HL-60/S4 treated with phorbol 12-myristate 13-acetate at 8.2 ng/mL for 4 days and 3 days (cell line): ENCODE data around the gene LUZP1.
"Not testable (repeated sequence)": the region's sequence is repeated elsewhere in the genome, so short reads cannot be mapped to it uniquely, and the experiment has no call there.

Source experiments
- in situ Hi-C: fragments of 300-500 bp; cut with MboI; formaldehyde crosslinking; loops from 2 replicates; pipeline ENCODE4 v1.15.0; 2022; ENCODE audit warnings: low sequenced_read_pairs

LUZP1 gene

DNA sequence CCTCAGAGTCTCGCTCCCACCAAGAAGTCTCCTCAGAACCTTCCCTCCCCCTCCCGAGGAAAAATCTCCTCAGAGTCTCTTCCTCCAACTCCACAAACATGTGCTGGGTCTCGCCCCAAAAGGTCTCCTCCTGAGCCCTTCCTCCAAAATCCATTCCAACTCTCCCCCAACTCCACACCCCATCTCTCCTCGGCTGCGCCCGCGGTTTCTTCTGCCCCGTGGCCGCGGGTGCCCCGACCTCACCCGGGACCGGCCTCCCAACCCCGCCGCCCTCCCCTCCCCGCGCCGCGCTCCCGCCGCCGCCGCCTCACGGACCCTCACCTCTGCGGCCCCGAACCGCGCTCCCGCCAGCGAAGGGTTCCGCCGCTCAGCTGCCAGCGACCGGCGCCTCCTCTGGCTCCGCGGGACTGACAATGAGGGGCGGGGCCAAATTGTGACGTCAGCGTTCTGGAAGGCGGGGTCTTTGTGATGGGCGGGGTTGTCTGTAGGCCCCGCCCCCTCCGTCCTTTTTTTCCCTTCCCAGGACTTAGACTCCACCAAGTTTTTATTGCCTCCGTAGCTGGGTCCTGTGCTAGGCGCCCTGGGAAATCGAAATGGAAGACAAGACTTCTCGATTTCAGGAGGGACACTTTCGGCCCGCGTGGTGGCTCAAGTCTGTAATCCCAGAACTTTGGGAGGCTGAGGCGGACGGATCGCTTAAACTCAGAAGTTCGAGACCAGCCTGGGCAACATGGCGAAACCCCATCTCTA, at the start of gene LUZP1:
Gene LUZP1, minus strand, starts transcription at position 412 of the 750 bp plus-strand sequence.
- in situ Hi-C loops: no loop called here

DNA sequence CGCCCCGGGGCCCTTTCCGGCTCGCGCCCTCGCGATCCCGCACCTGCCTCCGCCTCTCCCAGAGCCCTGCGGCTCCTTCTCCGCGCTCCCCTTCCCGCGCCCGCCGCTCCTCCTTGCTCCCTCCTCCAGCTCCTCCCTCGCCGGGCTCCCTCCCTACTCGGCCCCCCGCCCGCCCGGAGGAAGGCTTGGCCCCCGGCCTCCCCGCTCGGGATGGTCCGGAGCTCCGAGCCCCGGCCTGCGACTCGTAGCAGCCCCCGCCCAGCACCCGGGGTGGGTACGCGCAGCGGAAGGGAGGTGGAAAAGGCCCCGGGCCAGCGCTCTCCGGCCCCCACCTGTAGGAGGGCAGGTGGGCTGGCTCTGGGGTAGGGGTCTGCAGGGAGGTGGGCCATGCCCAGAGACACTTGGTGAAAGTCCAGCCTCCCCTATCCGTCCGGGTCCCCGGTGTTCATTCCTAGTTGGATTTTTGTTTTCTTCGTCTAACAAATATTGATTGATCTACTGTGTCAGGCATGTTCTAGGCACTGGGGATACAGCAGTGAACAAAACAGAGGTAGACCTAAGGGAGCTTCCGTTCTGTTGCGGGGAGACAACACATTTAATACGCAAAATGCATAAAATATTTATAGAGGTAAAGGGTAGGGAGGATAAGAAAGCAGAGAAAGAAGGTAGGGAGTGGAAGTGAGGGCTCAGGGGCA, 48.9 kb upstream of the LUZP1 start, which contains the start of gene HTR1D:
Gene HTR1D, minus strand, starts transcription at position 82 of the 695 bp plus-strand sequence. CDS start 23,283 bp downstream, outside the sequence.
- in situ Hi-C loops: no loop called here

DNA sequence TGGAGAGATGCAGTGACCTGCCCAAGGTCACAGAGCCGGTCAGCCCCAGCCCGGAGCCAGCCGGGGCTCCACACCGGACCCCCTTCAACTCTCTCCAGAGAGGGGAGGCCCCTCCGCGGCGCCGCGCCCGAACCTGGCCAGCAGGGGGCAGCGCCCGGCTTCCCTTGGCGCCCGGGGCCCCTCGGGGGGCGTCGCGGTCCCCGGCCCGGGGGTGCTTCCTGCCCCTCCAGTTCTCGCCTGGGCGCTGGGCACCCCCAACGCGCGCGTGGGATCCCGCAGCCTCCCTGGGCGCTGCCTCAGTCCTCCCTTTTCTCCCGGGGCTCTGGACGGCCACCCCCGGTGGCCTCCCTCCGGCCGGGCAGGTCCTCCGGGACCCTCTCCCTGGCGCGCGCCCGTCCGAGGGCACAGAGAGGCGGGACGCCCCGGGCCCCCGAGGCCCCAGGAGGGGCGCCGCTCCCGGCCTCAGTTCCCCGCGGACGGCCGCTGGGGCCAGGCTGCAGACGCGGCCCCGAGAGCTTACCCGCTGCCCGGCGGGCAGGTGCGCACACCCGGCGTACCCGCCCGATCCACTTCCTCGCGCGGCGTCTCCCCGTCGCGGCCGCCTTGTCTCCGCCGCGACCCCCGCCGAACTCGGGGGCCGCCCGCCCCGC, 48.2 kb upstream of the LUZP1 start:
- in situ Hi-C loops: no loop called here

DNA sequence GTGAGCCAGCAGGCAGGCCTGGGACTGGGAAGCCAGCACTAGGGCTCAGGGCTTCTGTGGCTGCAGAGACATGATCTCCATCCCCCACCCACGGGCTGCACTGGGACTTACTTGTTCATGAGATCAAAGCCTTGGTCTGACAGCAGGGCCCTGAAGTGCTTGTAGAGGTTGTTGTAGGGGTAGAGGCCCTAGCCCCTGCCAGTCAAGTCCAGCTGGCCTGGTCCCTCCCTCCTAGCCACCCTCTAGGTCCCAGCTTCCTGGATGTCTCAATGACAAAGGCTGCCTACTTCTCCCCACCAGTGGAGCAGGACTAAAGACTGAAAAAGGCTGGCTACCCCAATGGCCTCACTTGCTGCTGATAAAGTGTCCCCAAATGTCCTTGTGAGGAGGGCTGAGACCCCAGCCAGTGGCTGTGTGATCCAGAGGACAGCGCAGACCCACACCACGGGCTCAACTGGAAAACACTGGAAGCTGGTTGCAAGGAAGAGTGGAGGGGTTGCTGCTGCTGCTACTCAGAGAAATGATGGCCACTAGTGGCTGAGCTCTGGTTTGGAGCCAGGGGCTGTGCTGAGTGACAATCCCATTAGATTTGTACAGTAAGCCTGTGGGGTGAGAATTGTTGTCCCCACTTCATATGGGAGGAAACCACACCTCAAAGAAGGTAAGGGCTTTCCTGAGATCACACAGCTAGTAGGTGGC, 47.2 kb upstream of the LUZP1 start:
- in situ Hi-C loops: no loop called here

DNA sequence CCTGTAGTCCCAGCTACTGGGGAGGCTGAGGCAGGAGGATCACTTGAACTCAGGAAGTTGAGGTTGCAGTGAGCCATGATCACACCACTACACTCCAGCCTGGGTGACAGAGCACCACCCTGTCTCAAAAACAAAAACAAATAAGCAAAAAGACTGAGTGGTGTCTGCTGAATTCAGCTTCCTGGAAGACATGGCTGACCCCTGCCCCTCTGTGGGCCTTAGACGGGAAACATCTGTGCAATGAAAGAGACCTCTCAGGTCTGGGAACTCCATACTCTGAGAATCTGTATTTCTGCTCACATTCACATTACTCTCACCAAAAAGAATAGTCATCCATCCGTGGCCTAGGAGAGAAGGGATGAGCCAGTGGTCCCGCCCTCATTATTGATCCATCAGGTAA, 46.6 kb upstream of the LUZP1 start:
- in situ Hi-C loops: no loop called here

DNA sequence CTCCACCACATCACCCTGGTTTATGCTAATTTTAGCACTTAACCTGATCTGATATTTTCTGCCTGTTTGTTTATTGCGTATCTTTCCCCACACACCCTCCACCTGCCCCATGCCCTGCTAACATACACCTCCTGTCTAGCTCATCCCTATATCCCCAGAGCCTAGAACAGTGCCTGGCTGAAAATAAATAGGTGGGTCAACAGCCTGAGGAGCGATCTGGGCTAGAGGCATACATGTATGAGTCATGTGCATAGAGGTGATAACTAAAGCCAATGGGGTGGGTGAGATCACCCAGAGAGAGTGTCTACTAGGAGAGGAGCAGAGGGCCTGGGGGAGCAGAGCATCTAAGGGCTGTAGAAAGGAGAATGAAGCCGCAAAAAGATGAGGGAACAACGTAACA, 46.0 kb upstream of the LUZP1 start:
- in situ Hi-C loops: no loop called here

DNA sequence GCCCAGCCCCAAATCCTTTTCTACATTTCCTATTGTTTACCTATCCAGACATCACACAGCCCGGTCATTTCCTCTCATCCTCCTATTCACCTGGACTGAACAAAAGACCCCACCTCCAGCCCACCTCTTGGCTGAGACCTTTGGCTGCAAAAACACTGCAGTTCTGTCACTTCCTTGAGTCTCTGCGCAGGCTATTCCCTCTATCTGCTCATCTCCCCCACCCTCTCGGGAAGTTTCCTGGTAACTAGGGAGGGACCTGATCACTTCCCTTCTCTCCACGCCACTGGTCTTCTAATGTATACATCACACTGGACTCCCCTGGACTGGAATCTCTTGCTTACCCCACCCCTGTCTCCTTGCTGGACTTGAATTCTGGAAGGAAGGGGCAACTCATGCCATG, 43.3 kb upstream of the LUZP1 start:
- in situ Hi-C loops: no loop called here

DNA sequence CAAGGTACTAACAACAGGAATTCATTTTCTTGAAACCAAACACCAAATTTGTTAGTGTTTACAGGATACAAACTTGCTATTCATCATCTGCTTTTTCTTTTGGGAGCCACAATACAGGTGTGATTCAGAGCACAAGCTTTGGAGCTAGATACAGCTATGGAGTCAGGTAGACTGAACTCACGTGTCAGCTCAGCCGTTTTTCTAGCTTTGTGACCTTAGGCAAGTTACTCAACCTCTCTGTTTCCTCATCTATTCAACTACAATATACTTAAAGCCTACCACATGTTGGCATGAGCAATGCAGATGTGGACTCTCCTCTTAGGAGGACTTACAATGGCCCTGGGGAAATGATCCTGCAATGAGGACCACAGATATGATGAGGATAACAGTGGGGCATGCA, 42.3 kb upstream of the LUZP1 start:
- in situ Hi-C loops: no loop called here

DNA sequence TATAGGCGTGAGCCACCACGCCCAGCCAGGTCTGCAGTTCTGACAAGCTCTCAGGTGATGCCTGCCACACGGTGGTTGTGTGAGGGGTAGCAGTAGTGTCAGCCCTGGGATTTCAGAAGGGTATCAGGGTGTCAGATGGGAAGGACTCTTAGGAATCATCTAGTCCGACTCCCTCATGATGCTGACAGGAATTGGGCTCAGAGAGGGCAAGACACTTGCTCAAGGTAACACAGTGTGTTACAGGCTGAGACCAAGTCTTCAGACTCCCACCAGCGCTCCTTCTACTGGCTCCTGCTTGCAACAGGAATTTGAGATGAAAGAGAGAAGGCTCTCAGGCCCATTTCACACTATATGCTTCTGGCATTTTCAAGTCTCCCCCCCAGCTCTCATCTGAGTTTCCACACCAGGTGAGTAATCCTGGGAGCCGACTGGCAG, 41.7 kb upstream of the LUZP1 start:
- in situ Hi-C loops: no loop called here

DNA sequence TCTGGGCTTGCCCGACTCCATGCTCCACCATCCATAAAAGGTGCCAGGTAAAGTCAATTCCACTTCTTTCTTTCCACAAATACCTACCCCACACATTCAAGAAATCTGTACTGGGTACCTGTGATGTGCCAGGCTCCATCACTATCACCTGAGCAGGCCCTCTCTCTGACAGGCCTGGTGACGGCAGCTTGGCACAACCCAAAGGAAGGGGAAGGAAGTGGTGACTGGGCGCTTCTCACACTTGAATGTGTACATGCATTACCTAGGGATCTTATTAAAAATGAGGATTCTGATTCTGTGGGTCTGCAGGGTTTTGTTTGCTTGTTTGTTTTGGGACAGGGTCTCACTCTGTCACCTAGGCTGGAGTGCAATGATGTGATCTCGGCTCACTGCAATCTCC, 41.1 kb upstream of the LUZP1 start:
- in situ Hi-C loops: no loop called here

DNA sequence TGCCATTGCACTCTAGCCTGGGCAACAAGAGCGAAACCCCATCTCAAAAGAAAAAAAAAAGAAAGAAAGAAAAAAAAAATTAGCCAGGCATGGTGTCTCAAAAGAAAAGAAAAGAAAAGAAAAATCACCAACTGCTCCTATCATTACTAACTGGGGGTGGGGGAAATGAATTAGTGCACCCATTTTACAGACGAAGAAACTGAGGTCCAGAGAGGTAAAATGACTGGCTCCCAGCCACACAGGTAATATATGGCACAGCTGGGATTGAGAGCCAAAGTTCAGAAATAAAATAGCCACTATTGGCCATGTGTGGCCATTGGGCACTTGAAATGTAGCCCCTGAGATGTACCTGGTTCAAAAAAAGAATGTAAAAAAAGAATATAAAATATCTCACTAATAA, 39.9 kb upstream of the LUZP1 start:
- in situ Hi-C loops: no loop called here

DNA sequence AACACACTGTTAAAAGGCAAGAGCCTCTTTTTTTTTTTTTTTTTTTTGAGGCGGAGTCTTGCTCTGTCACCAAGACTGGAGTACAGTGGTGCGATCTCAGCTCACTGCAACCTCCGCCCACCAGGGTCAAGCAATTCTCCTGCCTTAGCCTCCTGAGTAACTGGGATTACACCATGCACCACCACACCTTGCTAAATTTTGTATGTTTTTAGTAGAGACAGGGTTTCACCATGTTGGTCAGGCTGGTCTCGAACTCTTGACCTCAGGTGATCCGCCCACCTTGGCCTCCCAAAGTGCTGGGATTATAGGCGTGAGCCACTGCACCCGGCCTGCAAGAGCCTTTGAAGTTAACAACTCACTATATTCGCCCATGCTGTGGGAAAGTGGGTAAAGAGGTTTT, 39.1 kb upstream of the LUZP1 start:
- in situ Hi-C loops: not testable (repeated sequence)

DNA sequence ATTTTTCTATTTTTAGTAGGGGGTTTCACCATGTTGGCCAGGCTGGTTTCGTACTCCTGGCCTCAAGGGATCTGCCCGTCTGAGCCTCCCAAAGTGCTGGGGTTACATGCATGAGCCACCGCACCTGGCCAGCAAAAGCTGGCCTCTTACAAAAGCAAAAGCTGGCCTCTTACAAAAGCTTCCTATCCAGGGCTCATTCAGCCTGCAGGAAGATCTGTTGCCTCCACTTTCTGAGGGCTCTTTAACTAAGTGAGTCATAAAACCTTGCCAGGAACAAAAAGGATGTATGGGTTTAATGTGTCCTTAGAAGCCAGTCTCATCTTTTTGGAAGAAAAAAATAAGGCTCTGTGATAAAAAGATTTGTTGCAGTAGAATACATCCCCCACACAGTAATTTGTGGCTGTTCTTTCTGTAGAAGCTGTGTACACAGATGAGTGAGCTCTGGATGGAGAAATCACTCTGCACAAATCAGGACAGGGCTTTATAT, 33.6 kb upstream of the LUZP1 start:
- in situ Hi-C loops: no loop called here

DNA sequence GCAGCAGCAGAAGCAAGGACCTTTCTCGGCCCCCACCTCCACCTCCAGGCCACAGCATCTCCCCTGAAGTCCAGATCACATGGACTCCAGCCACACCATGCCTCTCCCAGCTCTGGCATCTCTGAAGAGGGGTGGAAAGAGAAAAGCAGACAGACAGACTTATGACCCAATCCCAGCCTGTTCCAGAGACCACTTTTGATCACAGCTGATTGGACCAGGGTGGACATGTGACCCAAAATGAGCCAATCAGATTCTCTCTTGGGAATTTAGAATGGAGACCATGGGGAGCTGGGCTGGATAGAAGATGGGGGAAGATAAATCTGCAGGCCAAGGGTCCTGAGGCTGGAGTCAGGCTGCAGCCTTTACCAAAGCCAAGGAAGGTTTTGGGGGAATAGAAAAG, 32.2 kb upstream of the LUZP1 start:
- in situ Hi-C loops: no loop called here

DNA sequence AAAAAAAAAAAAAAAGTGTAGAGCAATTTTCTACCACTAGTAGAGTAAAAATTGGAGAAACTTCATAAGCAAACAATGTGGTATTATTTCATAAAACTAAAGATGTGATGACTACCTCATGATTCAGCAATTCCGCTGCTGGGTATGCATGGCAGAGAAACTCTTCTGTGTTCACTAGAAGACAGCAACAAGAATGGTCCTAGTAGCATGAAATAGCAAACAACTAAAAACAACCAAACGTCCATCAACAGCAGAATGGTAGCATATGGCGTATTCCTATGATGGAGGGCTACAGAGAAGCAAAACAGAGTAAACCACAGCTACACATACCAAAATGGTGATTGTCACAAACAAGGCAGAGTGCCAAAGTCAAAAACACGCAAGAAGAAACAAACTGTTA, 29.7 kb upstream of the LUZP1 start:
- in situ Hi-C loops: no loop called here

DNA sequence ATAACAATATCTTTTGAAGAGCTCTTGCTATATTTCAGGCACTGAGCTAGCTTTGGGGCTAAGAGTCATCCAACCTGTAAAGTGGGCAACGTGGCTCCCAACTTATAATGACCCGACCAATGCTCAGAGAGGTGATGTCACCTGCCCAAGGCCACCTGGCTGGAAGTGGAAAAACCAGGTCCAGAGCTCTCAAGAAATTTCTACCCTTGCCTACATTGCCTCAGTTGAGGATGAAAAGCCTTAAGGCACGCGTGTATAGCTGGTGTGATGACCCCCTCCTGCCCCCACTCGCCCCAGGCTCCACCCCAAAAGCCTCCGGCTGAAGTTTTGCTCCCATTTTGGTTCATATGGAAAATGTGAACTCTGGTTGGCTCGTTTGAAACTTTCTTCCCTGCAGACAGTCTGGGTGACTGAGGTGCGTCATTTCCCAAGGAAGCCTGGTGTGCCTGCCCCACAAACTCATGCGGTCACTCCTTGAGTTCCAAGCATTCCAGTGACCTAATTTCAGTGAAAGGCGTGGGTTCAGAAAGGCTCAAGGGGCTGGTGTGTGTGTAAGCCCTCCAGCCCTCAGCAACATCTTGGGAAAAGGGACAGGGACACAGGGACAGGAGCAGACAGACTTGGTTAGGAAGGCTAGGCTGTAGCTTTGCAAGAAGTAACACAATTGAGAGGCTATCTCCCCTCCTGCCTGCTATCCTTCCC, 28.1 kb upstream of the LUZP1 start:
- in situ Hi-C loops: no loop called here

DNA sequence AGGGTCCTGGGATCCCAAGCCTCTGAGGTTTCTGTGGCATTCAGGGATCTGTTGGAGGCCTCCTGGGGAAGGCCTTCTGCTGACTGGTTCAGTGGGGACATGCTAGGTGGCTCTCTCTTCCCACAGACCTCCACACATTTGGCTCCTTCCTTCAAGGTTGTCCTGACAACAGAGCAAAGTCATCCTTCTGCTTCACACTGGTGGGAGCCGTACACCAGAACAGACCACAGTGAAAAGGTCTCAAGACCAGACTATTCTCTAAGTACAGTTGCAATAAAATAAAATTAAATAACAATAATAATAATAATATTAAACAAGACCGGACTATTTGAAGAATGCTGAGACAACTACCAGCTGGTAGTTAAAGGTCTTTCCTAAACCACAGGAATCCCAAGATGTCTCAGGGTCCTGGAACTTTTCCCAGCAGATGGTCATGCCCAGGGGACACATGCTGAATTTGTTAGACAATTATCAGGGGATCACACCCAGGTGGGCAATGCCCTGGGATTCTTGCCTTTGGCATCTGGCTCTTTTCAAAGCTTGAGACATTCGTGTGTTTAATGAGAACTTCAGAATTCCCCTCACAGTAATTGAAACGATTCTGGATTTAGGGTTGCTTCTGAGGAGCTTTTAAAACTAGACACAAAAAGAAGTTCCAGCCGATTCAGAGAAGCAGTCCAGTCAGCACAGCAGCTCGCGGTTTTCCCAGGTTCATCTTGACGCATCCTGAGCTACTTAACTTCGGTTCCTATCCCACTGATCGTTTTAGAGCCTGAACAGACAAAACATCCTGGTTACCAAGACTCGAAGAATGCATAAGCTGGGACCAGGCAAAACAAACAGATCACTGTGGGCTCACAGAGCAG, 25.7 kb upstream of the LUZP1 start:
- in situ Hi-C loops: no loop called here

DNA sequence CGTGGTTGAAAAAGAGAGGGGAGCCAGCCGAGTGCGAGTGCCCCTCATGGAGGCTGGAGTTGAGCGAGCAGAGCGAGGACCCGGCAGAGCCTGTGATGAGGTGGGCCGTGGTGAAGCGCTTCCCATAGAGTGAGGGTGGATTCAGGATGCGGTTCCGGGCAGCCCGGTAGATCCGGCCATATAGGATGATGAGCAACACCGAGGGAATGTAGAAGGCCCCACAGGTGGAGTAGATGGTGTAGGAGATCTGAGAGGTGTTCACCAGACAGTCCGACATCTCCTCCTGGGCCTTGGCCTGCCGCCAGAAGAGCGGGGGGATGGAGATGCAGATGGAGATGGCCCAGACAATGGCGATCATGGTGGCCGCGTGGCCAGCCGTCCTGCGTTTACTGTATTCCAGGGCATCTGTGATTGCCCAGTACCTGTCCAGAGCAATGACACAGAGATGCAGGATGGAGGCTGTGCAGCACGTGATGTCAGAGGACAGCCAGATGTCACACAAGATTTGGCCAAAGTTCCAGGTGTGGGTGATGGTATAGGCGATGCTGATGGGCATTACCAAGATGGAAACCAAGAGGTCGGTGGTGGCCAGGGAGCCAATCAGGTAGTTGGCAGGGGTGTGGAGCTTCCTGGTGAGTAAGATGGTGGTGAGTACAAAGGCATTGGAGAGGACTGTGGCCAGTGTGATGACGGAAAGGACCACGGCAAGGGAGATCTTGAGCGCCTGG, 24.9 kb upstream of the LUZP1 start:
- in situ Hi-C loops: no loop called here

DNA sequence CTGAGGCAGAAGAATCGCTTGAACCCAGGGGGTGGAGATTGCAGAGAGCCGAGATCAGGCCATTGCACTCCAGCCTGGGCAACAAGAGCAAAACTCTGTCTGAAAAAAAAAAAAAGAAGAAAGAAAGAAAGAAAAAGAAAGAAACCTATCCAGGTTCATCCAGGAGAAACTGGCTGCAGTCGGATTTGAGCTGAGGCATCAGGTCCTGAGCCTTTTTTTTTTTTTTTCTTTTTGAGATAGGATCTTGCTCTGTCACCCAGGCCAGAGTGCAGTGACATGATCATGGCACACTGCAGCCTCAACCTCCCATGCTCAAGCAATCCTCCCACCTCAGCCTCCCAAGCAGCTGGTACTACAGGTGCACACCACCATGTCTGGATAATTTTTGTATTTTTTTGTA, 22.5 kb upstream of the LUZP1 start:
- in situ Hi-C loops: no loop called here
